ENCODE results near the gene KIAA1671.

KIAA1671 gene

DNA sequence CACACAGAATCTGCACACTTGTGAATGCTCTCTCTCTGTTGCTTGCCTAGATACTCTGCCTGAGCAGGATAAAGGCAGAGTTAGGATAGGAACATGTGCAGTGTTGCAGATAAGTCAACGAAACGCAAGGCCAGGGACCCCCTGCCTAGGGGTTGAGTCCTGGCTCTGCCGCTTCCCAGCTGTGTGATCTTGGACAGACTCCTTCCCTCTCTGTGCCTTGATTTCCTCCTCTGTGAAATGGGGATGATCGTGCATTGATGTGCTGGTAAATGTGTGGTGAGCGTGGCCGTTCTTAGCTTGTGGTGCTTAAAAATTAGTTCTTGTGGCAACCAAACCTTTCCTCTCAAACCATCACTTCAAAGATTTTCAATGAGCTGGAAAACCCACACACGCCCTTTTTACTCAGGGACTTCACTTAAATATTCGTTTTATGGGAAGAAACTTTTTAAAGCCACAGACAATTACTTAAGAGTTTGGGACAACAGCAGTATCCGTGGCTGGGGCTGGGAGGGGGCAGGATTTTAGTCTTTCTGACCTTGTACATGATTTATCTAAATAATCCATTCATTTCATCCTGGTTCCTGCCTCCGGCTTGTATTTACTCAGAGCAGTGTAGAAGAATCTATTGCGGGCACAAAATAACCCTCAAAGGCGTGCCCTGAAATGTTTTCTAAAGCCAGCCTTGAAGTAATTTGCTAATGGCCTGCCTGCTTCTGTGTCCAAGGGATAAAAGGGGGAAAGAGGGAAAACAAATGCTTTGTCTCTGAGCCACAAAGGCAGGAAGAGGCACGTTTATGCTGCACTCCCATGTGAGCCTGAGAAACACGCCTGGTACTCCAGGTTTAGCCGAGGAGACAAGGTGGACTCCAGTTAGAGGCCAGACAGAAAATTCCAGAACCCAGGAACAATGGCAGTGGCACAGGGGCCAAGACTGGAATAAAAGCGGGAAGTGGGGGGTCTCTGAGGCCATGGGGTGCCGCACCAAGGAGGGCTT lies 162.2 kb downstream of the KIAA1671 start:
- DNase-seq (ENCODE audit: low spot score) = no peak

- no peak for DNase-seq (ENCODE audit: low spot score)
Observed at GRCh38 chr22:25119609-25120008, 167.1 kb downstream of the KIAA1671 start.

DNA sequence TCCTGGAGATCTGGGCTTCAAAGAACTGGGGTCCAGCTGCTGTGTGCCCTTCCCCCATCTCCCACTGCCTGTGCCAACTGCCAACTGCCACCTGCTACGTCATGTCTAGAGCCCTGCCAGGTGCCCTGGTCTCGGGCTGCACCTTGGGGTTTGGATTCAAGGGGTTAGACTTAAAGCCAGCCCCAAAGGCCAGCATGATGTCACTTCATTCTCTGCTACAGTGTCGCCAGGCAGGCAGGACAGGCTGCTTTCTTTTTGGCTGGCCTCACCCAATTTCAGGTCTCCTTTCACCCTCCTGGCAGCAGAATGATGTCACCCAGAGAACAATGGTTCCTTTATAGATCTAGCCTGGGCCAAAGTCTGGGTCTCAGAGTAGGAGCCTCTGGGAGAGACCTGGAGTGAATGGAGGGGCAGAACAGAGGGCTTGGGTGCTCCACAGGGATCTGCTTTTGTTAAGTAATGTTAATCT lies 167.6 kb downstream of the KIAA1671 start:
- DNase-seq (ENCODE audit: low spot score) = no peak

DNA sequence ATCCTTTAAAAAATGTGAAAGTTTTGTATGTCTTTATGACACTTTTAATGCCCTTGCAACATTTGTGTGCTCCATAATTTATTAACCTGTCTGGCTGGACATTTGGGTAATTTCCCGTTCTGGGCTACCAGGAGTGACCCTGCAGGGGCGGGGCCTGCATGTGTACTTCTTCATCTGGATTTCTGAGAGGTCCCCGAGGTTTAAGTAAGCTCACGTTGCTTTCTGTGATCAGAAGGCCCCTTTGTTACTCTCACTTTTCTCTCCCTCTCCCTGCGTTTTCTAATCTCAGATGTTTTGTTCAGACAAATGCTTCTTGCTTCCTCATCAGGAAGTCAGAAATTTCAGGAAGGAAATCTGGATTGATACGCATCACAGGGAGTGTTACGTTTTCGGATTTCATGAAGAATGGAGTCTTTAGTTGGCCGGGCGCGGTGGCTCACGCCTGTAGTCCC lies 168.3 kb downstream of the KIAA1671 start:
- DNase-seq (ENCODE audit: low spot score) = no peak

DNA sequence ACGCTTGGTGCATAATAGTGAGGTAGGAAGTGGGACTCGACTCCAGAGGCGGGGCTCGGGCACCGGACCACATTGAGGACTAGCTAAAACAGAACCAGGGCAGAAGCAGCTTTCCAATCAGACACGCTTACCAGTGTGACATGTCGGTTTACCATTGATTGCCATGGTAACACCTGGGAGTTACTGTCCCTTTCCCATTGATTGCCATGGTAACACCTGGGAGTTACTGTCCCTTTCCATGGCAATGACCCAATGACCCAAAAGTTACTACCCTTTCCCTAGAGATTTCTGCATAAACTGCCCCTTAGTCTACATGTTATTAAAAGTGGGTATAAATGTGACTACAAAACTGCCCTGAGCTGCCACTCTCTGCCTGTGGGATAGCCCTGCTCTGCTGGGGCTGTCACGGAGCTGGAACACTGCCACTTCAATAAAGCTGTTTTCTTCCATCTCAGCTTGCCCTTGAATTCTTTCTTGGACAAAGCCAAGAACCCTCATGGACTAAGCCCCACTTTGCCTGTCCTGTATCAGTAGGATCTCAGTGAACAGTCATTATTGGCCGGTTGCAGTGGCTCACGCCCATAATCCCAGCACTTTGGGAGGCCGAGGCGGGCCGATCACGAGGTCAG lies 169.7 kb downstream of the KIAA1671 start:
- DNase-seq (ENCODE audit: low spot score) = no peak

- DNase-seq (ENCODE audit: low spot score) = no peak
Observed at GRCh38 chr22:25123677-25124076, 171.2 kb downstream of the KIAA1671 start.

- DNase-seq (ENCODE audit: low spot score) = no peak
Observed at GRCh38 chr22:25125693-25126357, 173.3 kb downstream of the KIAA1671 start.

GRCh38 chr22:25126510-25126909 lies 174.0 kb downstream of the KIAA1671 start:
- no peak for DNase-seq (ENCODE audit: low spot score)

- no peak for DNase-seq (ENCODE audit: low spot score)
Observed at GRCh38 chr22:25127318-25127717, 174.8 kb downstream of the KIAA1671 start.

GRCh38 chr22:25130462-25130861 lies 177.9 kb downstream of the KIAA1671 start:
- no peak for DNase-seq (ENCODE audit: low spot score)

- DNase-seq (ENCODE audit: low spot score) = no peak
Observed at GRCh38 chr22:25131198-25131887, 178.8 kb downstream of the KIAA1671 start.

GRCh38 chr22:25134028-25134427 lies 181.5 kb downstream of the KIAA1671 start:
- DNase-seq (ENCODE audit: low spot score) = no peak

GRCh38 chr22:25134451-25134850 lies 181.9 kb downstream of the KIAA1671 start:
- no peak for DNase-seq (ENCODE audit: low spot score)

GRCh38 chr22:25136953-25137576 lies 184.5 kb downstream of the KIAA1671 start:
- DNase-seq (ENCODE audit: low spot score) = no peak

DNA sequence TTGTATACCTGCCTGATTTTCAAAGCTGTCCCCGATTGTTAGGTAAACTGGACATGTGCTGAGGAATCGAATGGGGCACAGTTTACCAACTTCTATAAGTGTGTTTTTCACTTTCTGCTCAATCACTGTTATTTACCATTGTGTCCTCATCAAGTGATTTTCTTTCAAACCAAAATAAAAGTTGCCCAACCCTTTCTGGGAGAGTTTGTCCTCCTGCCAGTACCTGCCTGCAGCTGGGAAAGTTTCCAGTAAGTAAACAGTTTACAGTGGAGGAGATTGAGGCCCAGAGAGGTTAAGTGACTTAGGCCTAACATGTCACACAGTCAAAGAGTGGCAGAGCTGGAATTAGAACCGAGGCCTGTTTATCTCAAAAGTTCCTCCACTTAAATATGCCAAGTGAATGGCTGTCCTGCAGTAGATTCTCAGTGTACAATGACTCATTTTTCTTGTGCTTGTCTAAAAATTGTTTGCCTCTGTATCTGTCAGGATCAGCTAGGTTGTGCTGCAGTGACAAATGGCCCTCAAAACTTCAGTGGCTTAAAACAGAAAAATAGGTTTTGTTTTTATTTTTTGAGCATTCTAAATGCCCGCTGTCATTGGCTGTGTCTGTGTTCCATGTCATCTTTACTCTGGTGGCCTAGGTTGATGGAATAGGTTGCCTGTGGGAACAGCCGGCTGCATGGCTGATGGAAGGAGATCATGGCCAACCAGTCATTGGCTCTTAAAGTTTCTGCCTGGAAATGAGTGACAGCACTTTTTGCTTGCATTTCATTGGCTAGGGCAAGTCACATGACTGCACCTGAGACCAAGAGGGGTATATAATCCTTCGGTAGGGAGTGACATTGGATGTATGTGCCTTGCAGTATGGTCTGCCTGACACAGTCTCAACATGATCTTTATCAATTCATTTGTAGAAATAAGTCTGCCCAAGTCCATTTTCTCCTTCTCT lies 185.3 kb downstream of the KIAA1671 start:
- no peak for DNase-seq (ENCODE audit: low spot score)

DNA sequence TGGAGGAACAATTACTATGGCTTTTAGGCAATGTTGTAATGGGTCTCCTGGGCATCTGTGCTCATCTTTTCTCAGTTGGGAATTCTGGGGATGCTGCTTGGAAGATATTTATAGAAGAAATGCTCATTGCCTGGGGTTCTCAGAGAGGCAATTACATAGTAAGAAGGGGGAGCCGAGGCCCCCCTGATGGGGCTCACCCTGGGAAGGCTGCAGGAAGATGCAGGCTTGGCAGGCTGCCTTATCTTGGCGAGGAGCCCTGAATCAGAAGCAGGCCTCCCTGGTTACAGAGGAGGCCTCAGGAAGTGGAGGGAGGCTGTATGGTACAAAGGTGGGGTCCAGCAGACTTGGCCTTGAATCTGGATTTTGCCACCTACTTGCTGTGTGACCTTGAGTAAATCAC lies 186.5 kb downstream of the KIAA1671 start:
- DNase-seq (ENCODE audit: low spot score) = no peak

GRCh38 chr22:25142102-25142501 lies 189.6 kb downstream of the KIAA1671 start:
- no peak for DNase-seq (ENCODE audit: low spot score)

- DNase-seq (ENCODE audit: low spot score) = no peak
Observed at GRCh38 chr22:25143156-25144076, 190.9 kb downstream of the KIAA1671 start.

- DNase-seq (ENCODE audit: low spot score) = no peak
Observed at GRCh38 chr22:25144522-25144921, 192.0 kb downstream of the KIAA1671 start.
